Heart right ventricle (tissue), 16 donors: ENCODE measurements around the gene NCKAP1. TPM values are rescaled to one million over a fixed set of nuclear protein-coding genes. Genes with fewer than 3 reads are reported as not detected.
"Not testable (repeated sequence)": the region's sequence is repeated elsewhere in the genome, so short reads cannot be mapped to it uniquely, and the experiment has no call there.

ENCODE experiments used
- ATAC-seq, 8 donors: fragments of 200-7000 bp; cut with Tn5 transposase; one replicate each; pipeline ENCODE4 v1.9.1; 2020; ENCODE audit warnings: mild to moderate bottlenecking in 8 of 8, moderate library complexity in 8 of 8, moderate number of reproducible peaks in 1 of 8
- DNase-seq, 2 donors: peaks; one replicate each; pipeline ENCODE4 v3.0.0-alpha.2; 2020
- H3K27ac ChIP-seq, 10 donors: fragments of 200-600 bp; sonication (generic) in 2 of 10; one replicate each; pipeline versions ENCODE4 v1.5.0 to v1.8.0; 2020 to 2022; ENCODE audit warnings: mild to moderate bottlenecking in 3 of 10
- H3K27me3 ChIP-seq, 7 donors: fragments of 200-600 bp; one replicate each; pipeline ENCODE4 v1.8.0; 2021 to 2022; ENCODE audit warnings: mild to moderate bottlenecking in 2 of 7
- H3K36me3 ChIP-seq, 9 donors: fragments of 200-600 bp; sonication (generic) in 1 of 9; one replicate each; pipeline versions ENCODE4 v1.5.0 to v1.8.0; 2020 to 2022; ENCODE audit warnings: mild to moderate bottlenecking in 2 of 9
- H3K4me1 ChIP-seq, 9 donors: fragments of 200-600 bp; sonication (generic) in 1 of 9; one replicate each; pipeline versions ENCODE4 v1.5.0 to v1.8.0; 2020 to 2022; ENCODE audit warnings: mild to moderate bottlenecking in 4 of 9
- H3K4me3 ChIP-seq, 10 donors: fragments of 200-600 bp; sonication (generic) in 2 of 10; one replicate each; pipeline versions ENCODE4 v1.5.0 to v1.8.0; 2020 to 2022; ENCODE audit warnings: mild to moderate bottlenecking in 7 of 10, moderate library complexity in 2 of 10
- H3K9me3 ChIP-seq, 11 donors: fragments of 200-600 bp in 10 of 11; sonication (generic) in 2 of 11; one replicate each; pipeline versions ENCODE4 v1.5.0 to v1.8.0; 2013 to 2022; ENCODE audit warnings: mild to moderate bottlenecking in 2 of 11, control low read depth in 1 of 11, moderate library complexity in 1 of 11
- WGBS, 2 donors: extraction: QIAGEN DNeasy Blood & Tissue Kit; methylation state at CpG; one replicate each; pipeline ENCODE4 v1.1.7; 2013; ENCODE audit warnings: inconsistent platforms in 1 of 2; 5-methylcytosine and 5-hydroxymethylcytosine counted together
- intact Hi-C, 10 donors: fragments of 100-400 bp; cut with DNase I; formaldehyde crosslinking; loops; one replicate each; pipeline versions ENCODE4 v1.11.1 to v1.14.2; 2022
- polyA plus RNA-seq, 2 donors: library from polyadenylated mRNA; stranded (reverse); fragments of 200-250 nt; gene quantifications; one replicate each; pipeline ENCODE4 v1.2.3, GENCODE V29; 2013
- total RNA-seq, 10 donors: library from RNA; stranded (reverse); fragmentation: NEBNext Ultra II Directional in 3 of 10; extraction: Animal tissue kit (Norgen Biotek cat#: 25700) in 3 of 10; gene quantifications; one replicate each; pipeline versions ENCODE4 v1.2.1 to v1.2.4, GENCODE V29; 2021 to 2023
- TF ChIP-seq, protein P1 (sequence below), 9 donors: fragments of 200-600 bp; sonication (generic) in 2 of 9; IDR thresholded peaks; one replicate each; pipeline versions ENCODE4 v1.5.0 to v1.8.0; 2021 to 2022; ENCODE audit warnings: antibody characterized with exemption in 9 of 9, mild to moderate bottlenecking in 5 of 9, moderate library complexity in 1 of 9
- donor health status: Arrhythmogenic right ventricular cardiomyopathy.
- donor health status: ischemic (EF 13 %, LVEDD 7.1; RV severe dilation, severe dysfunction).
- donor health status: healthy with polysubstance abuse.
- donor health status: DM: no; HTN: yes; CAD: no.
- donor health status: DM: no; HTN: no; CAD: no.
- donor health status: ischemic (EF 25% LVEDD 6.9; RV normal size, moderate dysfunction).
- donor health status: ischemic (EF 25% LVEDD 5.7; RV mildly dilated, moderate dysfunction).
- donor health status: healthy.
- donor health status: DM: yes; HTN: yes; CAD: no.
- donor health status: Ischemic cardiomyopathy.
- donor health status: ischemic (EF 35%, LVEDD 5.7; RV mildly dilated, moderate dysfunction).
- donor health status: nonischemic (EF 11% LVEDD 7.7; RV severe dilation, severe dysfunction).
- donor health status: DM: yes; HTN: yes; CAD: no.
- donor health status: PGD.
- donor health status: ischemic (EF 29% LVEDD 5.4; RV normal size, mild dysfunction).
- donor health status: nonischemic (EF 23%, LVEDD 6.1; RV moderate dilation, normal function).

NCKAP1 gene
- total and polyA plus RNA-seq, 12 donors = 35.3 to 153 (median 124) TPM

DNA sequence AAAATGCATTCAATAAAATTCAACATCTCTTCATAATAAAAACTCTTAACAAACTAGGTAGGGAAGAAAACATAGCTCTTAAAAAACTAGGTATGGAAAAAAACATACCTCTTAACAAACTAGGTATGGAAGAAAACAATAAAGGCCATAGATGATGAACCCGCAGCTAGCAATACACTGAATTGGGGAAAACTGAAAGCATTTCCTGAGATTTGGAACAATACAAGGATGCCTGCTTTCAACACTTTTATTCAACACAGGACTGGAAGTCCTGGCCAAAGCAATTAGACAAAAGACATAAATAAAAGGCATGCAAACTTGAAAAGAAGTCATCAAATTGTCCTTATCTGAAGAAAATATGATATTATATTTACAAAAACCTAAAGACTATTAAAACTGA lies 67.8 kb downstream of the NCKAP1 start:
- Histone ChIP-seq H3K4me3 (no peak overlapping the region), H3K27me3 (no peaks in the 10 kb centered on the region), H3K27ac (no peak overlapping the region), H3K36me3 (peaks cover 0 to 71% (median 21%) of the 10 kb centered on the region in 9 donors), H3K9me3 (peaks cover 0 to 13% (median 3%) of the 10 kb centered on the region in 11 donors), H3K4me1 (peaks cover 0 to 35% (median 6%) of the 10 kb centered on the region in 9 donors)
- ATAC-seq (no peak), DNase-seq (no peak)
- intact Hi-C loops = loop anchor here in 3 of 10 donors (5.0 to 10.0 kb wide), 3 partner anchors 33 to 206 kb away; no protein-coding TSS in a partner anchor
- 59 to 70% methylated on average over 1 of the region's 1 CpG for WGBS, 2 donors
- TF ChIP-seq, protein P1, sequence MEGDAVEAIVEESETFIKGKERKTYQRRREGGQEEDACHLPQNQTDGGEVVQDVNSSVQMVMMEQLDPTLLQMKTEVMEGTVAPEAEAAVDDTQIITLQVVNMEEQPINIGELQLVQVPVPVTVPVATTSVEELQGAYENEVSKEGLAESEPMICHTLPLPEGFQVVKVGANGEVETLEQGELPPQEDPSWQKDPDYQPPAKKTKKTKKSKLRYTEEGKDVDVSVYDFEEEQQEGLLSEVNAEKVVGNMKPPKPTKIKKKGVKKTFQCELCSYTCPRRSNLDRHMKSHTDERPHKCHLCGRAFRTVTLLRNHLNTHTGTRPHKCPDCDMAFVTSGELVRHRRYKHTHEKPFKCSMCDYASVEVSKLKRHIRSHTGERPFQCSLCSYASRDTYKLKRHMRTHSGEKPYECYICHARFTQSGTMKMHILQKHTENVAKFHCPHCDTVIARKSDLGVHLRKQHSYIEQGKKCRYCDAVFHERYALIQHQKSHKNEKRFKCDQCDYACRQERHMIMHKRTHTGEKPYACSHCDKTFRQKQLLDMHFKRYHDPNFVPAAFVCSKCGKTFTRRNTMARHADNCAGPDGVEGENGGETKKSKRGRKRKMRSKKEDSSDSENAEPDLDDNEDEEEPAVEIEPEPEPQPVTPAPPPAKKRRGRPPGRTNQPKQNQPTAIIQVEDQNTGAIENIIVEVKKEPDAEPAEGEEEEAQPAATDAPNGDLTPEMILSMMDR (IDR thresholded peaks at IDR 0.05) = no peak

DNA sequence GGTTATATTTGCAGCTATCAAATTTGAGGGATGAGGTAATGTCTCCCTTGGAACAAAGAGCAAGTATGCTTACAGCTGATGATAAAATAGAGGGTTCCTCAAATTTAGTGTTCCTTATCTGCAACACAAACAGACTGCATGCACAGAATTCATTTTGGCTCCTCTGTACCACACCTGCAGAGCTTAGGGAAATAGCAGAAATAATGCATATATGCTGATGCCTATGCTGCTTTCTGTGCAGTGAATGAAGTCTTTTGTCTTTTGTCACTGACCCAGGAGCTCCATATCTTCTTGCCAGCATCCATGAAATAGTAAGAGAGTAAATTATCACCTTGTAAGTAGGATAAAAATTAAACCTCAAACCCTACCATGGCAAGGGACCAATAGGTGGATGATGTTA lies 69.8 kb downstream of the NCKAP1 start:
- H3K4me3 ChIP-seq = no peak overlapping the region
- no peak overlapping the region for H3K27ac ChIP-seq
- DNase-seq (no peak), ATAC-seq (no peak)
- H3K4me1 ChIP-seq = peaks cover 0 to 20% (median 3%) of the 10 kb centered on the region in 9 donors
- intact Hi-C loops = no loop called here
- H3K9me3 ChIP-seq = peaks cover 0 to 13% (median 3%) of the 10 kb centered on the region in 11 donors
- peaks cover 0 to 72% (median 25%) of the 10 kb centered on the region in 9 donors for H3K36me3 ChIP-seq
- TF ChIP-seq, protein P1 (IDR thresholded peaks at IDR 0.05) = no peak
- H3K27me3 ChIP-seq = no peaks in the 10 kb centered on the region

DNA sequence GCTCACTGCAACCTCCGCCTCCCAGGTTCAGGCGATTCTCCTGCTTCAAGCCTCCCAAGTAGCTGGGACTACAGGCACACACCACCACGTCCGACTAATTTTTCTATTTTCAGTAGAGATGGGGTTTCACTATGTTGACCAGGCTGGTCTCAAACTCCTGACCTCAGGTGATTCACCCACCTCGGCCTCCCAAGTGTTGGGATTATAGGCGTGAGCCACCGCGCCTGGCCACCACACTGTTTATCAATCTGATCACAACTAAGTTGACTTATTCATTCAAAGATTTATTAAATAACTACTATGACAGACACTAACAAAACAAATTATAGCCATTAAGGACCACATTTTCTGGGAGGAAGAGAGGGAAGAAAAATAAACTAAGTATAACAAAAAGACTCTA lies 71.9 kb downstream of the NCKAP1 start:
- H3K36me3 ChIP-seq = peaks cover 0 to 77% (median 20%) of the 10 kb centered on the region in 9 donors
- intact Hi-C loops = not testable (repeated sequence)

DNA sequence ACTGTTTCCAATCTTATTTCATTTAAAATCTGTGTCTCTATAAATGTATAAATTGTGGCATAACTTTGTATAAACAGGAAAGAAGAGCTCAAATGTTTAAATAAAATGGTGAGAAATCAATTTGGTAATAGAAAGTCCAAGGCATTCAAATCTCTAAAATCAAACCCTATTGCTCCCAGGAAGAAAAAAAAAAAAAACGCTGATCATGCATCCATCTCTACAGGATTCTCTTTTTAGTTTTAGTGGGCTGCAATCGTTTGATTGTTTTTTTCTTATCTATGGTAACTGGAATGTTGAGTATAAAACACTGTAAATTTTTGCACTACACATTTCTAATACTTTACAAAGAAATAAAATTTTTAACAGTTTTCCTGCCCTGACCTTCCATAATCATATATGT lies 75.6 kb downstream of the NCKAP1 start:
- Histone ChIP-seq H3K4me1 (peaks cover 0 to 6% (median under 1%) of the 10 kb centered on the region in 9 donors), H3K27me3 (no peaks in the 10 kb centered on the region), H3K27ac (no peak overlapping the region), H3K36me3 (peaks cover 0 to 90% (median 20%) of the 10 kb centered on the region in 9 donors), H3K9me3 (no peaks in the 10 kb centered on the region), H3K4me3 (no peak overlapping the region)
- TF ChIP-seq, protein P1 (IDR thresholded peaks at IDR 0.05) = no peak
- DNase-seq (no peak), ATAC-seq (no peak)
- WGBS, 2 donors = 76 to 79% methylated on average over 2 of the region's 2 CpGs
- intact Hi-C loops = no loop called here

More for the DNA sequence above, 71.9 kb downstream of the NCKAP1 start:
- 97 to 99% methylated on average over 8 of the region's 8 CpGs for WGBS, 2 donors
- not testable (repeated sequence) for H3K9me3 ChIP-seq, H3K27me3 ChIP-seq, DNase-seq, H3K4me3 ChIP-seq, ATAC-seq, H3K27ac ChIP-seq
- H3K4me1 ChIP-seq = peaks cover 0 to 17% (median 3%) of the 10 kb centered on the region in 9 donors

DNA sequence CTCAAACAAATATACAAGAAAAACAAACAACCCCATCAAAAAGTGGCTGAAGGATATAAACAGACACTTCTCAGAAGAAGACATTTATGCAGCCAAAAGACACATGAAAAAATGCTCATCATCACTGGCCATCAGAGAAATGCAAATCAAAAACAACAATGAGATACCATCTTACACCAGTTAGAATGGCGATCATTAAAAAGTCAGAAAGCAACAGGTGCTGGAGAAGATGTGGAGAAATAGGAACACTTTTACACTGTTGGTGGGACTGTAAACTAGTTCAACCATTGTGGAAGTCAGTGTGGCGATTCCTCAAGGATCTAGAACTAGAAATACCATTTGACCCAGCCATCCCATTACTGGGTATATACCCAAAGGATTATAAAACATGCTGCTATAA lies 77.4 kb downstream of the NCKAP1 start:
- H3K27ac ChIP-seq, intact Hi-C loops, H3K4me3 ChIP-seq, ATAC-seq, H3K27me3 ChIP-seq, H3K9me3 ChIP-seq, DNase-seq, H3K4me1 ChIP-seq: not testable (repeated sequence)
- WGBS, 2 donors = 96 to 98% methylated on average over 1 of the region's 2 CpGs
- peaks cover 0 to 90% (median 26%) of the 10 kb centered on the region in 9 donors for H3K36me3 ChIP-seq
